Sigmoid colon (tissue), 4 donors: Measurements from ENCODE around the gene TNNT1.
"Not testable (repeated sequence)": the region's sequence is repeated elsewhere in the genome, so short reads cannot be mapped to it uniquely, and the experiment has no call there.

Source experiments
- CTCF ChIP-seq, 4 experiments: fragments of 450-650 bp in 3 of 4; fragments of 200-600 bp in 1 of 4; IDR thresholded peaks; one replicate each; pipeline ENCODE4 v1.5.1; 2016 to 2019; ENCODE audit warnings: antibody characterized with exemption in 4 of 4, mild to moderate bottlenecking in 3 of 4, moderate library complexity in 2 of 4
- EP300 ChIP-seq, 4 donors: sonication (generic); formaldehyde crosslinking; IDR thresholded peaks; one replicate each; pipeline ENCODE4 v1.6.1; 2017; ENCODE audit warnings: antibody characterized with exemption in 4 of 4
- POLR2A ChIP-seq, 2 donors: fragments of 450-650 bp; IDR thresholded peaks; one replicate each; pipeline ENCODE4 v1.6.1; 2016; ENCODE audit warnings: antibody characterized with exemption in 2 of 2, mild to moderate bottlenecking in 2 of 2, moderate library complexity in 2 of 2
- POLR2AphosphoS5 ChIP-seq, 4 donors: sonication (generic); formaldehyde crosslinking; IDR thresholded peaks; one replicate each; pipeline ENCODE4 v1.6.1; 2017; ENCODE audit warnings: antibody characterized with exemption in 4 of 4

GRCh38 chr19:55155784-55156183 is 6.8 kb upstream of the TNNT1 start:
- TF ChIP-seq EP300, CTCF, POLR2A, POLR2AphosphoS5 (IDR thresholded peaks at IDR 0.05): not testable (repeated sequence)
